ENCODE measurements around the gene DPP6. TPM values are rescaled to one million over a fixed set of nuclear protein-coding genes. Genes with fewer than 3 reads are reported as not detected.

Gene DPP6
- total and polyA plus RNA-seq, 2 of the 8 experiments (the other 6 are each of a cell fraction or from before 2014, with no cell fraction given): 4.7 to 6.8 TPM

DNA sequence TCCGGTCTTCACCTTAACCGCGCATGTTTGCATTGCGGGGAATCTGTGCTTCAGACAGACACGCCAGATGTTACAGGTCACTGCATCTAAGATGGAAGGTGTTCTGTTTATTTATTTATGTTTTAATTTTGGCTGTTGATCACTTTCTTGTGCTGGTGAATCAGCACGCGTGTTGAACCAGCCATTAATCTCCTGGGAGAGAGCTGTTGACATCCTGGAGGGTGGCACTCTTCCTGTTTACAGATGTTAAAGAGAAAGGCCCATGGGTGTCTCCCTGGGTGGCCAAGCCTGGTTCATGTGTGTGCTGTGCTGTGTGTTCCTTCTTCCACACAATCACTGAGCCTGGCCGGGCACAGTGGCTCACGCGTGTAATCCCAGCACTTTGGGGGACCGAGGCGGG is 595.4 kb downstream of the DPP6 start:
- 89% methylated on average over 7 of the region's 12 CpGs; no CpG with 5 or more reads in 1 of the 2 experiments for WGBS, 2 experiments (ENCODE audit: extremely low coverage in 1 of 2, insufficient coverage in 1 of 2, insufficient read length in 1 of 2, insufficient replicate concordance in 2 of 2, low coverage in 1 of 2, low lambda C conversion rate in 2 of 2, missing lambda C conversion rate in 1 of 2)
- POLR2A ChIA-PET (ENCODE audit: partially characterized antibody): no interaction called here
- Histone ChIP-seq H3K4me1 (replicated peaks in 1 of 4; ENCODE audit: control insufficient read depth in 3 of 4, insufficient read depth in 4 of 4, low read length in 3 of 4) (no peaks in the 10 kb centered on the region), H3K14ac (ENCODE audit: insufficient read length) (no peak overlapping the region), H2BK12ac (ENCODE audit: low read depth, low read length) (no peak overlapping the region), H3K79me1 (ENCODE audit: low read depth, low read length) (no peaks in the 10 kb centered on the region), H3K4me3 (ENCODE audit: extremely low read depth in 1 of 4, insufficient read depth in 2 of 4, low read depth in 3 of 4, low read length in 4 of 4) (no peak overlapping the region), H4K91ac (replicated peaks; ENCODE audit: insufficient read length, low read length) (no peak overlapping the region), H2BK20ac (ENCODE audit: low read length) (no peak overlapping the region), H3K27ac (ENCODE audit: low read depth, low read length) (no peak overlapping the region), H3K36me3 (ENCODE audit: control insufficient read depth in 2 of 4, insufficient read depth in 4 of 4, low read length in 3 of 4) (no peaks in the 10 kb centered on the region), H3K23me2 (ENCODE audit: low read depth, low read length) (no peaks in the 10 kb centered on the region), H3K4ac (replicated peaks; ENCODE audit: insufficient read length, low read depth, low read length) (no peak overlapping the region), H2BK120ac (replicated peaks; ENCODE audit: low read depth, low read length) (no peak overlapping the region), H2AK5ac (ENCODE audit: low read depth, low read length) (no peak overlapping the region), H3K9ac (replicated peaks in 1 of 4; ENCODE audit: extremely low read depth in 1 of 4, low read depth in 3 of 4, low read length in 3 of 4) (no peak overlapping the region), H3K4me2 (ENCODE audit: insufficient read depth in 1 of 2, low read depth in 2 of 2, low read length in 2 of 2) (no peak overlapping the region), H2BK15ac (ENCODE audit: low read length) (no peak overlapping the region), H4K8ac (ENCODE audit: extremely low read depth, insufficient read depth, low read length) (no peak overlapping the region), H2BK5ac (ENCODE audit: low read depth, low read length) (no peak overlapping the region), H3K23ac (ENCODE audit: insufficient read length) (no peak overlapping the region), H2AFZ (ENCODE audit: low read length) (no peak overlapping the region), H3K79me2 (ENCODE audit: control insufficient read depth in 1 of 2, insufficient read depth in 2 of 2, low read length in 2 of 2) (no peaks in the 10 kb centered on the region), H3K56ac (replicated peaks; ENCODE audit: insufficient read length, low read depth, low read length) (no peak overlapping the region), H3K18ac (ENCODE audit: extremely low read depth, low read length) (no peak overlapping the region), H4K20me1 (replicated peaks in 1 of 2; ENCODE audit: control insufficient read depth in 1 of 2, insufficient read depth in 2 of 2, low read length in 2 of 2) (no peaks in the 10 kb centered on the region), H4K5ac (ENCODE audit: insufficient read length, low read depth, low read length) (no peak overlapping the region), H3K27me3 (replicated peaks in 1 of 4; ENCODE audit: control insufficient read depth in 3 of 4, extremely low read depth in 1 of 4, insufficient read depth in 3 of 4, low read length in 3 of 4) (no peaks in the 10 kb centered on the region), H3K9me3 (ENCODE audit: insufficient read depth in 2 of 2, low read depth in 1 of 2, low read length in 1 of 2) (no peaks in the 10 kb centered on the region)
- TF ChIP-seq, protein P1, sequence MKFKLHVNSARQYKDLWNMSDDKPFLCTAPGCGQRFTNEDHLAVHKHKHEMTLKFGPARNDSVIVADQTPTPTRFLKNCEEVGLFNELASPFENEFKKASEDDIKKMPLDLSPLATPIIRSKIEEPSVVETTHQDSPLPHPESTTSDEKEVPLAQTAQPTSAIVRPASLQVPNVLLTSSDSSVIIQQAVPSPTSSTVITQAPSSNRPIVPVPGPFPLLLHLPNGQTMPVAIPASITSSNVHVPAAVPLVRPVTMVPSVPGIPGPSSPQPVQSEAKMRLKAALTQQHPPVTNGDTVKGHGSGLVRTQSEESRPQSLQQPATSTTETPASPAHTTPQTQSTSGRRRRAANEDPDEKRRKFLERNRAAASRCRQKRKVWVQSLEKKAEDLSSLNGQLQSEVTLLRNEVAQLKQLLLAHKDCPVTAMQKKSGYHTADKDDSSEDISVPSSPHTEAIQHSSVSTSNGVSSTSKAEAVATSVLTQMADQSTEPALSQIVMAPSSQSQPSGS (IDR thresholded peaks at IDR 0.05; ENCODE audit: low read length): no peak
- CTCF ChIA-PET (ENCODE audit: partially characterized antibody): interaction anchor here (0.7 to 1.1 kb wide), 4 partner anchors 19 to 275 kb away, joined by 3 to 4 read pairs (median 3); no protein-coding TSS in a partner anchor
- DNase-seq (ENCODE audit: low read depth in 1 of 2, low spot score in 2 of 2) (no peak), FAIRE-seq (no peak)
